ENCODE results near the gene GOLGA6L4.
"Not testable (repeated sequence)": the region's sequence is repeated elsewhere in the genome, so short reads cannot be mapped to it uniquely, and the experiment has no call there.

GOLGA6L4 gene

GRCh38 chr15:84235573-84235972, at the start of gene GOLGA6L4:
GOLGA6L4 (plus strand) TSS chr15:84235773; CDS start chr15:84235835, 62 bp downstream.
- not testable (repeated sequence) for H3K27me3 ChIP-seq (ENCODE audit: control insufficient read depth in 1 of 2, insufficient read depth in 2 of 2, low read length in 2 of 2); H3K36me3 ChIP-seq (ENCODE audit: control insufficient read depth in 2 of 2, insufficient read depth in 2 of 2, low read length in 2 of 2); H3K4me3 ChIP-seq (ENCODE audit: low read length in 2 of 2); H3K9ac ChIP-seq (ENCODE audit: low read length in 2 of 2); H3K4me1 ChIP-seq (ENCODE audit: control insufficient read depth, insufficient read depth, low read length); H3K9me3 ChIP-seq (ENCODE audit: control insufficient read depth in 2 of 2, low read length in 2 of 2); H3K27ac ChIP-seq (ENCODE audit: low read length)

GRCh38 chr15:84192982-84193381, 42.6 kb upstream of the GOLGA6L4 start:
- not testable (repeated sequence) for H3K4me3 ChIP-seq (ENCODE audit: low read length in 2 of 2); H3K9me3 ChIP-seq (ENCODE audit: control insufficient read depth in 2 of 2, low read length in 2 of 2)

DNA sequence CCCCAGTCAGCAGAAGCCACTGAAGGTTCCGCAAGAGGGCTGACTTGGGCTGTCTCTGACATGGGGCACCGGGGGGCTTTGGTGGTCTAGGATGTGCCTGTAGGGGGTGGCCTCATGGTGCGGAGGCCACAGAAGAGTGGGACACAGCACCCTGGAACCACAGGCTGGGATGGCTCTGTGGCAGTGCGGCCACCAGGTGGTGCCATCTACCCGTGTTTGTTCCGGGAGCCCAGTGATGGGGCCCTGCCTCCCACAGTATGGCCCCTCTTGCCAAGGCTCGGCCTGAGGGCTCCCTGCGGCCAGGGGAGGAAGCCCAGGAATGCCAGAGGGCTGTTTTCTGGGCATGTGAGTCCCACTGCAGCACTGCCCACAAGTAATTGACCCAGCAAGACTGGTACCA, 40.0 kb upstream of the GOLGA6L4 start:
- not testable (repeated sequence) for H3K4me1 ChIP-seq (ENCODE audit: control insufficient read depth, insufficient read depth, low read length); H3K4me3 ChIP-seq (ENCODE audit: low read length in 2 of 2); H3K9me3 ChIP-seq (ENCODE audit: control insufficient read depth in 2 of 2, low read length in 2 of 2); H3K27me3 ChIP-seq (ENCODE audit: control insufficient read depth in 1 of 2, insufficient read depth in 2 of 2, low read length in 2 of 2); H3K27ac ChIP-seq (ENCODE audit: low read length); H3K36me3 ChIP-seq (ENCODE audit: control insufficient read depth in 2 of 2, insufficient read depth in 2 of 2, low read length in 2 of 2); H3K9ac ChIP-seq (ENCODE audit: low read length in 2 of 2)

More at GRCh38 chr15:84192982-84193381, 42.6 kb upstream of the GOLGA6L4 start:
- H3K27ac ChIP-seq (ENCODE audit: low read length); H3K4me1 ChIP-seq (ENCODE audit: control insufficient read depth, insufficient read depth, low read length); H3K36me3 ChIP-seq (ENCODE audit: control insufficient read depth in 2 of 2, insufficient read depth in 2 of 2, low read length in 2 of 2); H3K27me3 ChIP-seq (ENCODE audit: control insufficient read depth in 1 of 2, insufficient read depth in 2 of 2, low read length in 2 of 2); H3K9ac ChIP-seq (ENCODE audit: low read length in 2 of 2): not testable (repeated sequence)

GRCh38 chr15:84196530-84197188, 38.9 kb upstream of the GOLGA6L4 start:
- H3K9me3 ChIP-seq (ENCODE audit: control insufficient read depth in 2 of 2, low read length in 2 of 2); H3K4me3 ChIP-seq (ENCODE audit: low read length in 2 of 2); H3K9ac ChIP-seq (ENCODE audit: low read length in 2 of 2); H3K4me1 ChIP-seq (ENCODE audit: control insufficient read depth, insufficient read depth, low read length); H3K36me3 ChIP-seq (ENCODE audit: control insufficient read depth in 2 of 2, insufficient read depth in 2 of 2, low read length in 2 of 2); H3K27ac ChIP-seq (ENCODE audit: low read length); H3K27me3 ChIP-seq (ENCODE audit: control insufficient read depth in 1 of 2, insufficient read depth in 2 of 2, low read length in 2 of 2): not testable (repeated sequence)

DNA sequence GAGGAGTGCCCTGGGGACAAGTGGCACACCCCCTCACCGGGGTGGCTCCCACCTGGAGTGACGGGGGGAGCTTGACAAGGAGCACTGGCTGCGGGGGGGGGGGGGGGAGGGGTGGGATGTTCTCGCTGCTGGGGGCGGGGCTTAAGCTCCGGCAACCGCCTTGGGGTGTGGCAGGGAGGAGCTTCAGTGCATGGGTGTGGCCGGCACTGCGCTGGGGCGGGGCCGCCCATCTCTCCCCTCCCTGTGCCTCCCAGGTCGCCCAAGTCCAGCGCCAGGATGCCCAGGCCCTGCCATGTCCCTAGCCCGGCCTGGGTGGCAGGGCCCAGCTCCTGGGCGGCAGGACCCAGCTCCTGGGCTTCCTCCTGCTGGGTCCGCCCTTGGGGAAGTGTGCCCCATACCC, 35.7 kb upstream of the GOLGA6L4 start:
- H3K27ac ChIP-seq (ENCODE audit: low read length); H3K36me3 ChIP-seq (ENCODE audit: control insufficient read depth in 2 of 2, insufficient read depth in 2 of 2, low read length in 2 of 2); H3K27me3 ChIP-seq (ENCODE audit: control insufficient read depth in 1 of 2, insufficient read depth in 2 of 2, low read length in 2 of 2); H3K4me3 ChIP-seq (ENCODE audit: low read length in 2 of 2); H3K9ac ChIP-seq (ENCODE audit: low read length in 2 of 2); H3K4me1 ChIP-seq (ENCODE audit: control insufficient read depth, insufficient read depth, low read length); H3K9me3 ChIP-seq (ENCODE audit: control insufficient read depth in 2 of 2, low read length in 2 of 2): not testable (repeated sequence)

DNA sequence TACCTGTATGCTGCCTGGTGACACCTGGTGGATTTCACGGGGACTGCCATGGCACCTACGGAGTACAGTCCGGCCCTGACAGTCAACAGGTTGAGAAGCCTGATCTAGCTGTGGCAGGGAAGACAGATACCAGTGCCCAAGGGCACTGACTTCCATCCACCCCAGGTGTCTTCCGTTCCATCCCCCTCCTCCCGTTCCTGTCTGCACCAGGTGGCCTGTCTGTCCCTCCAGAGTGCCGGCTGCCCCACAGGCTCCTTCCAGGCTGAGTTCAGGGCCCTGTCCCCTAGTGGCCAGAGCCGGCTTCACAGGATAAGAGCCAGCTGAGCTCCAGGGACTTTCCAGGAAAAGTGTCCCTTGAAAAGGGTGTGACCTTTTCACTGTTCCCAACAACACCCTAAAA, 10.9 kb downstream of the GOLGA6L4 start:
- not testable (repeated sequence) for H3K36me3 ChIP-seq (ENCODE audit: control insufficient read depth in 2 of 2, insufficient read depth in 2 of 2, low read length in 2 of 2); H3K27me3 ChIP-seq (ENCODE audit: control insufficient read depth in 1 of 2, insufficient read depth in 2 of 2, low read length in 2 of 2); H3K4me1 ChIP-seq (ENCODE audit: control insufficient read depth, insufficient read depth, low read length); H3K9me3 ChIP-seq (ENCODE audit: control insufficient read depth in 2 of 2, low read length in 2 of 2); H3K4me3 ChIP-seq (ENCODE audit: low read length in 2 of 2); H3K9ac ChIP-seq (ENCODE audit: low read length in 2 of 2); H3K27ac ChIP-seq (ENCODE audit: low read length)

Measured in stomach smooth muscle (tissue), 2 donors.